ENCODE results near the gene UBAC2.

The UBAC2 gene

DNA sequence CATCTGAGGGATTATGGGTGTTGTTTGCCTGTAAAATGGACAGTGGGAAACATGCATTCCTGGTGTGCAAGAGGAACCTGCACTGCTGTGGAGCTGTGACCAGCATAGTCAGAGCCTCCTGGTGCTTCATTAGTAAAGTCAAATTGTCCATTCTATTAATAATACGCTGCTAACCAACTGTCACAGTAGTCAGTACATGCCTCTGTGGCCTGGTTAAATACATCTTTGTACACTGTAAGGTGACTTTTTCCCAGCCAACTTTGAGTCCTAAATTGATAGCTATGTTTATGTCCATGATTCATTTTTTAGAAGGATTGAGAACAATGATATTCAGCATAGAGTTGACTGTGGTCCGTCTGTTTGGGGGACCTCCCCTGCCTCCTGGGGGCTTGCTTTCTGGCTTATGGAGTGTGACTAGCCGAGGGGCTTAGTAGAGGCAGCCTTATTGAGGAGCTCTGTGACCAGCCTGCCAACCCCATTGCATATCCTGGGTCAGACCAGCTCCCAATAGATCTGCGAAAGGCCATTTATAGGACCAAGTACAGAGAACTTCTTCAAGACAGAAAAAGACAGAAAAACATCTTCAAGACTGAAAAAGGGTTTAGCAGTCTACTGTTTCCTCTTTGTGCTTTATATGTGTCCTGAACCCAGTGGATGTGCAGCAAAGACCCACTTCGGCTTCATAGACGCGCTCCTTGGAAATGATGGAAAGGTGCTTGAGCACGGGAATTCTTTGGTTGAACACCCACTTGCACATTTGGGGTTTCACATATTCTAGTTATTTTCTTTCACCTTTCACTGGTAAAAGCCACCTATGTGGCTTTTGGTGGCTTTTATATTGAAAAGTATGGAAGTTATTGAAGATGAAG is 102.2 kb downstream of the UBAC2 start:
- H2AFZ ChIP-seq: no peak overlapping the region
- H3K9me3 ChIP-seq (ENCODE audit: control insufficient read depth, low read length): no peaks in the 10 kb centered on the region
- H3K79me2 ChIP-seq: no peaks in the 10 kb centered on the region
- no peaks in the 10 kb centered on the region for H3K4me1 ChIP-seq
- no peak for TF ChIP-seq CTCF (IDR thresholded peaks at IDR 0.05)
- no peaks in the 10 kb centered on the region for H3K36me3 ChIP-seq (ENCODE audit: control insufficient read depth, insufficient read depth, low read length)
- H3K4me2 ChIP-seq (ENCODE audit: low read length): no peak overlapping the region
- H3K27me3 ChIP-seq (ENCODE audit: control insufficient read depth, insufficient read depth, low read length): no peaks in the 10 kb centered on the region
- H3K27ac ChIP-seq: no peak overlapping the region
- H3K4me3 ChIP-seq (ENCODE audit: low read depth, low read length): no peak overlapping the region
- H3K9ac ChIP-seq: no peak overlapping the region

DNA sequence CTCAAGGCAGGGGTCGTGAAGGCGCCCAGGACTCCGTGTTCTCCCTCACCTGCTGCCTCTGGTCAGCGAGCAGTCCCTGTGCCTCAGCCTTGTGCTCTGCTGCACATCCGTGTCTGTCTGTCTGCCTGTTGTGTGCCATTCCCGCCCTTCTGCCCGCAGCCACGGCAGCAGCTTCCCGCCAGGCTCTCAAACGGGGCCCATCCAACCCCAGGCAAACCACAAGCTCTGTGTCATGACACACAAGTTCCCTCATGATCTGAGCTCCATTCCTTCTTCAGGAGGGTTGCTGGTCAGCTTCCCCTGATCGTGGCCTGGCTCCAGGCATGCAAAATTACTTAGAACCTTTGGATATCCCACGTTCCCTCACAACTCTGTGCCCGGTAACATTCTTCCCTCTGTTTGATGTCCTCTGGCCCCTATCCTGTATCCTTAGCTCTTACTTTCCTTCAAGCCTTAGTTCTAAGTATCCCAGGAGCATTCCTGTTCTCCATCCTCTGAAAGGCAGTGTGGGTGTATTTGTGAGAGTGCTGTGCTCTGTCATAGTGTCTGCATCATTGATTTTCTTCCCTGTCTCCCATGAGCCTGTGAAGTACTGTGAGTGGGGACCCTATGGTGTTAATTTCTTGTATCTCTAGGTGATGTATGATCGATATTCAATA is 103.3 kb downstream of the UBAC2 start:
- H3K27ac ChIP-seq: no peak overlapping the region
- no peaks in the 10 kb centered on the region for H3K4me1 ChIP-seq
- no peak overlapping the region for H3K4me2 ChIP-seq (ENCODE audit: low read length)
- H3K27me3 ChIP-seq (ENCODE audit: control insufficient read depth, insufficient read depth, low read length): no peaks in the 10 kb centered on the region
- no peak overlapping the region for H2AFZ ChIP-seq
- no peak overlapping the region for H3K4me3 ChIP-seq (ENCODE audit: low read depth, low read length)
- no peaks in the 10 kb centered on the region for H3K36me3 ChIP-seq (ENCODE audit: control insufficient read depth, insufficient read depth, low read length)
- H3K9ac ChIP-seq: no peak overlapping the region
- no peaks in the 10 kb centered on the region for H3K9me3 ChIP-seq (ENCODE audit: control insufficient read depth, low read length)
- TF ChIP-seq CTCF (IDR thresholded peaks at IDR 0.05): no peak
- H3K79me2 ChIP-seq: no peaks in the 10 kb centered on the region

- H3K4me2 ChIP-seq (ENCODE audit: low read length): no peak overlapping the region
- no peak overlapping the region for H3K9ac ChIP-seq
- H3K9me3 ChIP-seq (ENCODE audit: control insufficient read depth, low read length): no peaks in the 10 kb centered on the region
- H3K36me3 ChIP-seq (ENCODE audit: control insufficient read depth, insufficient read depth, low read length): no peaks in the 10 kb centered on the region
- no peaks in the 10 kb centered on the region for H3K27me3 ChIP-seq (ENCODE audit: control insufficient read depth, insufficient read depth, low read length)
- H3K4me1 ChIP-seq: no peaks in the 10 kb centered on the region
- no peak for TF ChIP-seq CTCF (IDR thresholded peaks at IDR 0.05)
- H3K79me2 ChIP-seq: no peaks in the 10 kb centered on the region
- no peak overlapping the region for H3K27ac ChIP-seq
- no peak overlapping the region for H3K4me3 ChIP-seq (ENCODE audit: low read depth, low read length)
- no peak overlapping the region for H2AFZ ChIP-seq
Measured at GRCh38 chr13:99304541-99304940, 103.9 kb downstream of the UBAC2 start.

DNA sequence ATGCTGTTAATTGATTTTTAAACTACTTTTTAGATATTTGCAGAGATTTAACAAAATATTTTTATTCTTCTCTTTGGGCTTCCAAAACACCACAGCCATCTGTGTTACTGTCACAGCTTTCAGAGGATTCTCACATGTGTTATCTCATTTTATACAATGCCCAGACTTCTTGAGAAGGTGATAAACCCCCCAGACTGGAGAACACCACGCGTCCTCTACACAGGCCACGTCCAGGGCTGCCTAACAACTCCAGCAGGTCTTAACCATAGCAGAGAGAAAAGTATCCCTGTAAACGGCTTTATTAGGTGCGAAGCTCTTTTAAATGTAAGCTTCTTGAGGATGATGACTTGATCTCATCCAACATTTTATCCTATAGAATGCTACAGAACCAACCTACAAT is 104.5 kb downstream of the UBAC2 start:
- Histone ChIP-seq H3K9ac (no peak overlapping the region), H3K9me3 (ENCODE audit: control insufficient read depth, low read length) (no peaks in the 10 kb centered on the region), H3K79me2 (no peaks in the 10 kb centered on the region), H3K4me3 (ENCODE audit: low read depth, low read length) (no peak overlapping the region), H3K27me3 (ENCODE audit: control insufficient read depth, insufficient read depth, low read length) (no peaks in the 10 kb centered on the region), H2AFZ (no peak overlapping the region), H3K4me2 (ENCODE audit: low read length) (no peak overlapping the region), H3K36me3 (ENCODE audit: control insufficient read depth, insufficient read depth, low read length) (no peaks in the 10 kb centered on the region), H3K4me1 (no peaks in the 10 kb centered on the region), H3K27ac (no peak overlapping the region)
- TF ChIP-seq CTCF (IDR thresholded peaks at IDR 0.05): no peak
